HFFc6 (cell line): ENCODE measurements around the gene NHSL1. TPM values are rescaled to one million over a fixed set of nuclear protein-coding genes. Genes with fewer than 3 reads are reported as not detected.

Experiments used
- DNase-seq: peaks from one replicate; pipeline ENCODE4 v3.0.0-alpha.2; 2018
- H3K27ac Mint-ChIP-seq: 2 replicates; pipeline ENCODE4 v1.8.0; 2020; ENCODE audit warnings: mild to moderate bottlenecking, mixed read lengths
- H3K27me3 Mint-ChIP-seq: 2 replicates; pipeline ENCODE4 v1.8.0; 2021; ENCODE audit warnings: mild to moderate bottlenecking, moderate library complexity, mixed read lengths; ENCODE audit not compliant: insufficient read depth
- H3K36me3 Mint-ChIP-seq: 2 replicates; pipeline ENCODE4 v1.8.0; 2021; ENCODE audit warnings: low read depth, mixed read lengths
- H3K4me1 Mint-ChIP-seq: 2 replicates; pipeline ENCODE4 v1.8.0; 2020; ENCODE audit warnings: low read depth, mixed read lengths
- H3K4me3 Mint-ChIP-seq: 2 replicates; pipeline ENCODE4 v1.8.0; 2020; ENCODE audit warnings: mild to moderate bottlenecking, moderate library complexity, mixed read lengths
- H3K9me3 Mint-ChIP-seq: 2 replicates; pipeline ENCODE4 v1.8.0; 2020; ENCODE audit warnings: mild to moderate bottlenecking, mixed read lengths
- CTCF ChIP-seq: fragments of 200-600 bp; sonication (generic); IDR thresholded peaks from 2 replicates; pipeline ENCODE4 v1.5.0; 2021; ENCODE audit warnings: antibody characterized with exemption, mild to moderate bottlenecking
- total RNA-seq, 6 experiments: library from RNA; stranded (reverse); fragmentation: NEBNext Ultra II Directional; extraction: Animal tissue kit (Norgen Biotek cat#: 25700); gene quantifications; 2 replicates in 1 of 6; 3 replicates in 5 of 6; pipeline ENCODE4 v1.2.3, GENCODE V29; 2021

Gene NHSL1
- total RNA-seq, 6 experiments from 2014 or later, result 4.4 to 12.3 (median 10.1) TPM

- Mint-ChIP-seq H3K9me3 (no peaks in the 10 kb centered on the region), H3K4me3 (no peak overlapping the region), H3K4me1 (peaks cover 34% of the 10 kb centered on the region), H3K36me3 (0 out of 2 replicates have a peak, but pooled peaks cover 4% of the 10 kb centered on the region), H3K27me3 (no peaks in the 10 kb centered on the region; the same call in 1 of the 2 replicates), H3K27ac (no peak overlapping the region)
- TF ChIP-seq CTCF, result no peak
- DNase-seq, result no peak
Observed at GRCh38 chr6:138489846-138490245, 9.4 kb downstream of the NHSL1 start.

GRCh38 chr6:138487102-138487604, 12.1 kb downstream of the NHSL1 start:
- Mint-ChIP-seq H3K27me3 (no peaks in the 10 kb centered on the region; the same call in 1 of the 2 replicates), H3K9me3 (no peaks in the 10 kb centered on the region), H3K4me1 (peaks cover 20% of the 10 kb centered on the region), H3K36me3 (peaks cover 4% of the 10 kb centered on the region; the same call in 1 of the 2 replicates), H3K4me3 (no peak overlapping the region), H3K27ac (no peak overlapping the region)
- TF ChIP-seq CTCF, result no peak
- DNase-seq, result no peak

GRCh38 chr6:138486249-138487101, 12.8 kb downstream of the NHSL1 start:
- Mint-ChIP-seq H3K27ac (no peak overlapping the region), H3K36me3 (peaks cover 4% of the 10 kb centered on the region; the same call in 1 of the 2 replicates), H3K9me3 (no peaks in the 10 kb centered on the region), H3K27me3 (no peaks in the 10 kb centered on the region; the same call in 1 of the 2 replicates), H3K4me3 (no peak overlapping the region), H3K4me1 (peaks cover 20% of the 10 kb centered on the region)
- no peak for TF ChIP-seq CTCF
- DNase-seq, result no peak

- Mint-ChIP-seq H3K27ac (no peak overlapping the region), H3K9me3 (no peaks in the 10 kb centered on the region), H3K27me3 (no peaks in the 10 kb centered on the region; the same call in 1 of the 2 replicates), H3K36me3 (peaks cover 4% of the 10 kb centered on the region; the same call in 1 of the 2 replicates), H3K4me1 (peaks cover 20% of the 10 kb centered on the region), H3K4me3 (no peak overlapping the region)
- TF ChIP-seq CTCF, result no peak
- DNase-seq, result no peak
Observed at GRCh38 chr6:138485586-138486248, 13.6 kb downstream of the NHSL1 start.

GRCh38 chr6:138485005-138485545, 14.2 kb downstream of the NHSL1 start:
- no peak for DNase-seq
- Mint-ChIP-seq H3K9me3 (no peaks in the 10 kb centered on the region), H3K27me3 (no peaks in the 10 kb centered on the region; the same call in 1 of the 2 replicates), H3K27ac (no peak overlapping the region), H3K4me1 (peaks cover 20% of the 10 kb centered on the region), H3K4me3 (no peak overlapping the region), H3K36me3 (peaks cover 4% of the 10 kb centered on the region; the same call in 1 of the 2 replicates)
- no peak for TF ChIP-seq CTCF
